Measurements from ENCODE around the gene GOLPH3L.

- no peak for TF ChIP-seq IRF9 (CRISPR knock-in tag; IDR thresholded peaks at IDR 0.05; ENCODE audit: borderline replicate concordance)
- no peak for TF ChIP-seq RFX3 (CRISPR knock-in tag; IDR thresholded peaks at IDR 0.05)
- no peak for TF ChIP-seq RAD21 (CRISPR knock-in tag; IDR thresholded peaks at IDR 0.05)
- TF ChIP-seq CTCF (CRISPR knock-in tag; IDR thresholded peaks at IDR 0.05) = no peak
- TF ChIP-seq ETS1 (CRISPR knock-in tag; IDR thresholded peaks at IDR 0.05) = no peak
- TF ChIP-seq ZNF224 (CRISPR knock-in tag; IDR thresholded peaks at IDR 0.05) = no peak
- no peak for TF ChIP-seq PBX3 (CRISPR knock-in tag; IDR thresholded peaks at IDR 0.05; ENCODE audit: borderline replicate concordance)
- no peak for TF ChIP-seq MYNN (CRISPR knock-in tag; IDR thresholded peaks at IDR 0.05; ENCODE audit: low read depth)
- TF ChIP-seq ZNF740 (CRISPR knock-in tag; IDR thresholded peaks at IDR 0.05) = no peak
- TF ChIP-seq THAP8 (CRISPR knock-in tag; IDR thresholded peaks at IDR 0.05; ENCODE audit: borderline replicate concordance) = no peak
These were observed 86.4 kb downstream of the GOLPH3L start for GRCh38 chr1:150610576-150610975.
